ENCODE data around the gene CFAP46.

- TF ChIP-seq CTCF (conservative IDR thresholded peaks at IDR 0.05; ENCODE audit: low read length) (no peak), EZH2phosphoT487 (IDR thresholded peaks at IDR 0.05; ENCODE audit: borderline replicate concordance, low read depth, low read length) (no peak)
These were observed 15.4 kb downstream of the CFAP46 start for GRCh38 chr10:132926777-132927650.
